ENCODE data around the gene BTG1. TPM values are rescaled to one million over a fixed set of nuclear protein-coding genes. Genes with fewer than 3 reads are reported as not detected.

Gene BTG1
- total RNA-seq, 1 experiment from 2014 or later = 32.7 TPM

- no peaks in the 10 kb centered on the region for H3K79me1 ChIP-seq (ENCODE audit: insufficient read depth, low read depth, low read length, poor library complexity, severe bottlenecking)
- no peak overlapping the region for H4K8ac ChIP-seq (replicated peaks; ENCODE audit: insufficient read length, low read depth, low read length)
- H3K18ac ChIP-seq (ENCODE audit: insufficient read length, low read depth, low read length) = no peak overlapping the region
- no peaks in the 10 kb centered on the region for H3K4me1 ChIP-seq (ENCODE audit: insufficient read depth, low read length)
- H3K9me3 ChIP-seq (ENCODE audit: control insufficient read depth, low read depth, low read length) = no peaks in the 10 kb centered on the region
- H3K4me1 Mint-ChIP-seq = peaks cover 9% of the 10 kb centered on the region in 2 experiments
- H4K91ac ChIP-seq (ENCODE audit: insufficient read length, low read depth, low read length) = no peak overlapping the region
- H4K20me1 ChIP-seq (ENCODE audit: control insufficient read depth, insufficient read depth, insufficient read length) = no peaks in the 10 kb centered on the region
- no peak overlapping the region for H3K4ac ChIP-seq (ENCODE audit: low read depth, low read length)
- no peak overlapping the region for H3K14ac ChIP-seq (ENCODE audit: insufficient read depth, low read length)
- H3K36me3 Mint-ChIP-seq (ENCODE audit: insufficient read depth in 1 of 3, low read depth in 3 of 3) = peaks cover 0 to 7% (median 0%) of the 10 kb centered on the region in 3 experiments; a peak in 2 of 7 replicates
- H3K27ac Mint-ChIP-seq = no peak overlapping the region
- no peak overlapping the region for H2BK5ac ChIP-seq (ENCODE audit: insufficient read length, low read length)
- H3K27ac ChIP-seq (ENCODE audit: insufficient read length, low read depth, low read length) = no peak overlapping the region
- H2BK20ac ChIP-seq (ENCODE audit: low read depth, low read length, poor library complexity, severe bottlenecking) = no peak overlapping the region
- H3T11ph ChIP-seq (ENCODE audit: low read length) = no peak overlapping the region
- H3K9me3 Mint-ChIP-seq = peaks cover 4 to 6% of the 10 kb centered on the region in 2 experiments; a peak in 2 of 5 replicates
- H3K56ac ChIP-seq (ENCODE audit: insufficient read length, low read depth, low read length) = no peak overlapping the region
- H2AK5ac ChIP-seq (ENCODE audit: insufficient read length, low read length) = no peak overlapping the region
- no peak overlapping the region for H2BK12ac ChIP-seq (ENCODE audit: insufficient read length, low read depth, low read length)
- no peak overlapping the region for H3K23ac ChIP-seq (ENCODE audit: insufficient read length, low read depth, low read length)
- H2AFZ ChIP-seq (ENCODE audit: low read length) = no peak overlapping the region
- no peak for TF ChIP-seq CTCF (conservative IDR thresholded peaks at IDR 0.05)
- H3K79me2 ChIP-seq (ENCODE audit: insufficient read depth, low read length) = no peaks in the 10 kb centered on the region
- no peak overlapping the region for H2BK15ac ChIP-seq (ENCODE audit: low read depth, low read length)
- no peaks in the 10 kb centered on the region for H3K27me3 ChIP-seq (ENCODE audit: insufficient read depth, low read length)
- DNase-seq = no peak
- H3K4me3 Mint-ChIP-seq = no peak overlapping the region
- H3K9ac ChIP-seq (ENCODE audit: extremely low read depth, insufficient read length, low read length) = no peak overlapping the region
- no peaks in the 10 kb centered on the region for H3K23me2 ChIP-seq (ENCODE audit: insufficient read length, low read depth, low read length, poor library complexity, severe bottlenecking)
- H2BK120ac ChIP-seq (ENCODE audit: low read depth, low read length, poor library complexity, severe bottlenecking) = no peak overlapping the region
- H3K4me2 ChIP-seq (ENCODE audit: insufficient read depth, insufficient read length, low read length) = no peak overlapping the region
- H3K27me3 Mint-ChIP-seq (ENCODE audit: low read depth) = no peaks in the 10 kb centered on the region
- no peak overlapping the region for H4K5ac ChIP-seq (ENCODE audit: insufficient read length, low read depth, low read length)
These were observed 46.7 kb upstream of the BTG1 start for GRCh38 chr12:92192360-92192759.
